HG02970 (cell line): ENCODE results near the gene SPTSSB.

Experiments used
- ATAC-seq: cut with Tn5 transposase; IDR thresholded peaks from one replicate; pipeline ENCODE4 v1.9.1; 2021; ENCODE audit warnings: mild to moderate bottlenecking, moderate library complexity, moderate number of reproducible peaks; ENCODE audit not compliant: unreplicated experiment, low FRiP score

The SPTSSB gene

GRCh38 chr3:161371441-161372320 is at the start of gene SPTSSB:
SPTSSB (minus strand) TSS chr3:161371517; CDS start chr3:161346323, 25,194 bp downstream.
- ATAC-seq: peak; percentile 46

- no peak for ATAC-seq
Measured at GRCh38 chr3:161420746-161421145, 49.4 kb upstream of the SPTSSB start.

- ATAC-seq: no peak
Measured at GRCh38 chr3:161419555-161420333, 48.4 kb upstream of the SPTSSB start.

GRCh38 chr3:161415506-161416231 is 44.4 kb upstream of the SPTSSB start:
- ATAC-seq: no peak

- no peak for ATAC-seq
Measured at GRCh38 chr3:161414907-161415306, 43.6 kb upstream of the SPTSSB start.

- ATAC-seq: no peak
Measured at GRCh38 chr3:161413855-161414210, 42.5 kb upstream of the SPTSSB start.

GRCh38 chr3:161413127-161413854 is 42.0 kb upstream of the SPTSSB start:
- no peak for ATAC-seq

GRCh38 chr3:161412123-161412522 is 40.8 kb upstream of the SPTSSB start:
- no peak for ATAC-seq

- no peak for ATAC-seq
Measured at GRCh38 chr3:161409858-161410257, 38.5 kb upstream of the SPTSSB start.

- ATAC-seq: no peak
Measured at GRCh38 chr3:161409069-161409468, 37.8 kb upstream of the SPTSSB start.

GRCh38 chr3:161406594-161407555 is 35.6 kb upstream of the SPTSSB start:
- no peak for ATAC-seq

GRCh38 chr3:161405836-161406235 is 34.5 kb upstream of the SPTSSB start:
- ATAC-seq: no peak

GRCh38 chr3:161405087-161405486 is 33.8 kb upstream of the SPTSSB start:
- ATAC-seq: no peak

GRCh38 chr3:161403251-161403650 is 31.9 kb upstream of the SPTSSB start:
- ATAC-seq: no peak

- ATAC-seq: no peak
Measured at GRCh38 chr3:161401389-161401788, 30.1 kb upstream of the SPTSSB start.

- no peak for ATAC-seq
Measured at GRCh38 chr3:161400650-161401049, 29.3 kb upstream of the SPTSSB start.

- ATAC-seq: no peak
Measured at GRCh38 chr3:161395115-161396012, 24.0 kb upstream of the SPTSSB start.

- ATAC-seq: no peak
Measured at GRCh38 chr3:161393803-161394202, 22.5 kb upstream of the SPTSSB start.
